ENCODE data around the gene ARHGAP42.

Gene ARHGAP42

DNA sequence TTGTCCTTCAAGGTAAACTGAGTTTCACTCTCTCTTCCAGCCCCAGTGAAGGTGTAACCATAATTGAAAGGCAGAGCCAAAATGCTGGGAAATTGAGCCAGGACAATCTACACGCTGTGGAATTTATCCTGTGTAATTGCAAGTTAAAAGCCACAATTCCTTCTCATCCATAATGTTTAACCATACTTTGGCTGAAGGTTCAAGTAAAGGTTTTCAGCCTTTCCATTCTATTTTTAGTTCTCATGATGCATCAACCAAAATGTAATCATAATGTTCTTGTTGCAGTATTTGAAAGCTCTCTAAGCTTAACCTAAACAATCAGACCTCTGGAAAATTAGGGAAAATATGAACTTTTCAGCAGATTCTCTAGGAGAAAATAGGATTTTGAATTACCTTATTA, 14.0 kb upstream of the ARHGAP42 start:
- no peaks in the 10 kb centered on the region for H3K4me1 Mint-ChIP-seq (ENCODE audit: low read depth)
- no peak overlapping the region for H3K4me3 Mint-ChIP-seq
- H3K9me3 Mint-ChIP-seq = peaks cover 5% of the 10 kb centered on the region
- H3K36me3 Mint-ChIP-seq (ENCODE audit: low read depth) = no peaks in the 10 kb centered on the region
- no peaks in the 10 kb centered on the region for H3K27me3 Mint-ChIP-seq (ENCODE audit: low read depth)
- no peak overlapping the region for H3K27ac Mint-ChIP-seq

GRCh38 chr11:100674212-100674611, 12.9 kb upstream of the ARHGAP42 start:
- H3K27me3 Mint-ChIP-seq (ENCODE audit: low read depth) = no peaks in the 10 kb centered on the region
- peaks cover 5% of the 10 kb centered on the region for H3K9me3 Mint-ChIP-seq
- H3K36me3 Mint-ChIP-seq (ENCODE audit: low read depth) = no peaks in the 10 kb centered on the region
- no peak overlapping the region for H3K27ac Mint-ChIP-seq
- H3K4me1 Mint-ChIP-seq (ENCODE audit: low read depth) = no peaks in the 10 kb centered on the region
- H3K4me3 Mint-ChIP-seq = no peak overlapping the region

DNA sequence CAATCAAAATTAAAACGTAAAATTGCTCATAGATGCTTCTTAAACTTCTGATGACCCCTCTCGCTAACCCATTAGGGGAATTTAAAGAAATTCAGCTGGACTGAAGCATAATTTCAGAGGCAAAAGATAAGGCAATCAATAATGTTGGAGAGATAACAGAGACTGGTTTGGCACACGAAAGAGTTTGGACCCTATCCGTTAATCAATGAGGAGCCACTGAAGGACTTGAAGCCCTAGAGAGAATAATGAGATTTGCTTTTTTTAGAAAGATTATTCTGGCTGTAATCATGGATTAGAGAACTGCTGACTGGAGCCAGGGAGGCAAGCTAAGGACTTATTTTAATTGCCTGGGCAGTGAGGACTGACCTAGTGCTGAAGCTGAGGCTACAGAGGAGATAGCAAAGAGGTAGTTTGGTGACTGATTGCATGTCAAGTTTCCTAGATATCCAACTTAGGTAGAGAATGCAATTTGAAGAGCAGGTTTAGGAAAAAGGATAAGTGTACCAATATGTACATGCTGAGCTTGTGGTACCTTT, 11.9 kb upstream of the ARHGAP42 start:
- H3K9me3 Mint-ChIP-seq = peaks cover 5% of the 10 kb centered on the region
- H3K4me1 Mint-ChIP-seq (ENCODE audit: low read depth) = no peaks in the 10 kb centered on the region
- H3K27ac Mint-ChIP-seq = no peak overlapping the region
- no peaks in the 10 kb centered on the region for H3K27me3 Mint-ChIP-seq (ENCODE audit: low read depth)
- H3K4me3 Mint-ChIP-seq = no peak overlapping the region
- H3K36me3 Mint-ChIP-seq (ENCODE audit: low read depth) = no peaks in the 10 kb centered on the region

DNA sequence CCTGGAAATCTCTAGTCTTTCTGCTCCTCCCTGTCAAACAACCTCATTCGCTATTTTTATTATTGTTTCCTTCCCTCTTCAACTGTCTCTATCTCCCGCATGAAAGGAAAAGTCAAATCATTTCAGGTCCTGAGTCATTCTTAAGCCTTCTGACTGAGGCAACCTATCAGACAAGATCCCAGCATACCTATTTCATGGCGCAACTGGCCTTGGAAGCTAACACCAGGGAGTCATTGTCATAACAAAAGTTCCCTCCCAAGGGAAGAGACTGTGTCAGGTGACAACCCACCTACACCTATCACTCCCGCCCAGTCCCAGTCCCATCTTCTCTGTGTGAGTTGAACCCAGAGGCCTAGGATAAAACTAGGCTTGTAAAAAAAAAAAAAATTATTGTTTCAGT, 10.2 kb upstream of the ARHGAP42 start:
- peaks cover 4% of the 10 kb centered on the region for H3K4me1 Mint-ChIP-seq (ENCODE audit: low read depth)
- no peaks in the 10 kb centered on the region for H3K36me3 Mint-ChIP-seq (ENCODE audit: low read depth)
- no peaks in the 10 kb centered on the region for H3K27me3 Mint-ChIP-seq (ENCODE audit: low read depth)
- H3K4me3 Mint-ChIP-seq = no peak overlapping the region
- H3K27ac Mint-ChIP-seq = no peak overlapping the region
- peaks cover 5% of the 10 kb centered on the region for H3K9me3 Mint-ChIP-seq

GRCh38 chr11:100677796-100678195, 9.3 kb upstream of the ARHGAP42 start:
- H3K4me1 Mint-ChIP-seq (ENCODE audit: low read depth) = peaks cover 4% of the 10 kb centered on the region

DNA sequence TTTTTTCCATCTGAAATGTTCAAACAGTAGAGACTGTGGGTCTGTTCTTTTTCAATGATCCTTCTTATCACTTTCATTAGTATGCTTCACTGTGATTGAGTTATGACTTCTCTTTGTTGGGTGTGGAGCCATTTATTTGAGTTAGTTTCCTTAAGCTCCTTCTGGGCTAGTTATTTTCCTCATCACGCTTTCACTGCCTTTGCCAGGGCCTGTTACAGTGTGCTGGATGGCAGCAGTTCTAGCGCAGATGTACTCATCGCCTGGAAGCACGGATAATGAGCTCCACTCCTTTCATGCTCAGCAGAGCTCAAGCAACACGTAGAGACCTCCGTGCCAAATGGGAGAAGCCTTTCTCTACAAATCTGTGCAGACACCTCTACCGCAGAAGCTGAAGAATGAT, 7.0 kb upstream of the ARHGAP42 start:
- H3K27ac Mint-ChIP-seq = no peak overlapping the region
- H3K4me3 Mint-ChIP-seq = no peak overlapping the region
- no peaks in the 10 kb centered on the region for H3K36me3 Mint-ChIP-seq (ENCODE audit: low read depth)
- H3K4me1 Mint-ChIP-seq (ENCODE audit: low read depth) = peaks cover 4% of the 10 kb centered on the region
- peaks cover 5% of the 10 kb centered on the region for H3K9me3 Mint-ChIP-seq
- peaks cover 3% of the 10 kb centered on the region for H3K27me3 Mint-ChIP-seq (ENCODE audit: low read depth)

More at GRCh38 chr11:100677796-100678195, 9.3 kb upstream of the ARHGAP42 start:
- Mint-ChIP-seq H3K9me3 (peaks cover 5% of the 10 kb centered on the region), H3K27ac (no peak overlapping the region), H3K36me3 (ENCODE audit: low read depth) (no peaks in the 10 kb centered on the region), H3K27me3 (ENCODE audit: low read depth) (no peaks in the 10 kb centered on the region), H3K4me3 (no peak overlapping the region)

GRCh38 chr11:100681064-100681502, 6.0 kb upstream of the ARHGAP42 start:
- H3K4me1 Mint-ChIP-seq (ENCODE audit: low read depth) = peaks cover 4% of the 10 kb centered on the region
- no peak overlapping the region for H3K27ac Mint-ChIP-seq
- H3K9me3 Mint-ChIP-seq = no peaks in the 10 kb centered on the region
- H3K27me3 Mint-ChIP-seq (ENCODE audit: low read depth) = peaks cover 10% of the 10 kb centered on the region
- H3K36me3 Mint-ChIP-seq (ENCODE audit: low read depth) = no peaks in the 10 kb centered on the region
- H3K4me3 Mint-ChIP-seq = no peak overlapping the region

GRCh38 chr11:100682247-100682969, 4.7 kb upstream of the ARHGAP42 start:
- H3K4me3 Mint-ChIP-seq = no peak overlapping the region
- H3K27ac Mint-ChIP-seq = no peak overlapping the region
- peaks cover 8% of the 10 kb centered on the region for H3K4me1 Mint-ChIP-seq (ENCODE audit: low read depth)
- H3K36me3 Mint-ChIP-seq (ENCODE audit: low read depth) = no peaks in the 10 kb centered on the region
- no peaks in the 10 kb centered on the region for H3K9me3 Mint-ChIP-seq
- H3K27me3 Mint-ChIP-seq (ENCODE audit: low read depth) = peaks cover 18% of the 10 kb centered on the region

- Mint-ChIP-seq H3K4me3 (no peak overlapping the region), H3K27ac (no peak overlapping the region), H3K4me1 (ENCODE audit: low read depth) (peaks cover 12% of the 10 kb centered on the region), H3K27me3 (ENCODE audit: low read depth) (peaks cover 25% of the 10 kb centered on the region), H3K36me3 (ENCODE audit: low read depth) (no peaks in the 10 kb centered on the region), H3K9me3 (no peaks in the 10 kb centered on the region)
These were observed 4.0 kb upstream of the ARHGAP42 start for GRCh38 chr11:100683126-100683525.

DNA sequence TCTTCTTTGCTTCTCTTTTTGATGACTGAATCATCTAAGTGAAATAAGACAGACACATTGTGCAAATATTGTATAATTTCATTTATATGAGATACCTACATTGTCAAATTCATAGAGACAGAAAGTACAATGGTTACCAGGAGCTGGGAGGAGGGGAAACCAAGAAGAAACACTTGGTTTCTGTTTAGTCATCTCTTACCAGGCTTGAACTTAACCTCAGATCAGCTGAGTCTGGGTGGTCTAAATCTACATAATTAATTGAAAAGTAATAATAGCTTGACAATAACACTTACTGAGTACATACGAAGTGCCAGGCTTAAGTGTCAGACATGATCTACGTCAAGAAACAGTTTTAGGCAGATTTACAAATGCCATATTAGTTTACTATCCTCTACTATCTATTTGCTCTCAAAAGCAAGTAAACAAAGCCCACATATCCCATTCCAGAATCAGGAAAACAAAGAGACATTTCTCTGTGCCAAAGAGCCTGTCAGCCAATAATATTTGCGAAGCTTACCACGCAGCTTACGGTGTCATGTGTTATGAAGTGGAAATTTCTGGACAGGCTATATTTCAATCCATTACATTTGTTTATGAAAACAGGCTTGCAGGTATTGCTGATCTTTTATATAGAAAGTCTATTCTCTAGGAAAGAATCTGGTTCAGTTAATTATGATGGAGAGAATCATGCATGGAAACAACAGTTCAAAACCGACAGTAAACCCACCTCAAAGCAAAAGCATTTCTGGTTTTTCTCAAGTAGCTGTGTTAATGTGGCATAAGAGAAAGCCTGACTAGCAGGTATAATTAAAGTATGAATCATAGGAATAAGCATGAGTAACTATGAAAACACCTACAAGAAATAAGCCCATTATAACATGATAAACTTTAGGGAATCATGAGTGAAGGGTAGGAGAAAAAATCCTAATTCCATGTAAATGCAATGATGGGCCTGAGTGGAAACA, 2.7 kb upstream of the ARHGAP42 start:
- Mint-ChIP-seq H3K9me3 (no peaks in the 10 kb centered on the region), H3K27me3 (ENCODE audit: low read depth) (peaks cover 31% of the 10 kb centered on the region), H3K36me3 (ENCODE audit: low read depth) (no peaks in the 10 kb centered on the region), H3K4me3 (no peak overlapping the region), H3K27ac (no peak overlapping the region), H3K4me1 (ENCODE audit: low read depth) (peaks cover 12% of the 10 kb centered on the region)

DNA sequence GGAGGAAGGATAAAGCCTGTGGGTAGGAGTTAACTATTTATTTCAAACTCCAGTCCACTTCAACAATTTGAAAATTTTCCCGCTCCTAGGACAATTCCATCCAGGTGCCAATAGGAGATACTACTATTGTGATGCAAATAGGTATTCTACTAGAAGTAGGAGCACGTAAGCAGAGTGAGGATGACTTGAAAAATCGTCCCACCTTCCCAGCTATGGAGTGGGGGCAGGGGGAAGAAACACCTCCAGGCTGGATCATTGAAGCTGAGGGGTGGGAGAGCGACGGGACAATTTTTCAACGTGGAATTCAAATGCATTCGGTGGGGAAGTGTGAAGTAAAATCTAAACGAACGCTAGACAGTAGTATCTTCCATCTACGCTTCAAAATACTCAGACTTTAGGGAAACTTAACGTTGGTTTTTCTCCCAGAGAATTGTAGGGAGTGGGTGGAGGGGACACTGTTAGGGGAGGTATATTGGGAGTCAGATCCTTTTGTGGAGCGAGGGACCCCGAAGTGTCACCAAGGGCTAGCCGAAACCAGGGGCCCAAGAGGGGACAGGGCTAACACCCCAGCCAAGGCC, 523 bp upstream of the ARHGAP42 start:
- no peaks in the 10 kb centered on the region for H3K36me3 Mint-ChIP-seq (ENCODE audit: low read depth)
- peaks cover 33% of the 10 kb centered on the region for H3K27me3 Mint-ChIP-seq (ENCODE audit: low read depth)
- peak overlapping the region; percentile 78 for H3K4me3 Mint-ChIP-seq
- no peak overlapping the region for H3K27ac Mint-ChIP-seq
- peaks cover 8% of the 10 kb centered on the region for H3K4me1 Mint-ChIP-seq (ENCODE audit: low read depth)
- H3K9me3 Mint-ChIP-seq = no peaks in the 10 kb centered on the region

DNA sequence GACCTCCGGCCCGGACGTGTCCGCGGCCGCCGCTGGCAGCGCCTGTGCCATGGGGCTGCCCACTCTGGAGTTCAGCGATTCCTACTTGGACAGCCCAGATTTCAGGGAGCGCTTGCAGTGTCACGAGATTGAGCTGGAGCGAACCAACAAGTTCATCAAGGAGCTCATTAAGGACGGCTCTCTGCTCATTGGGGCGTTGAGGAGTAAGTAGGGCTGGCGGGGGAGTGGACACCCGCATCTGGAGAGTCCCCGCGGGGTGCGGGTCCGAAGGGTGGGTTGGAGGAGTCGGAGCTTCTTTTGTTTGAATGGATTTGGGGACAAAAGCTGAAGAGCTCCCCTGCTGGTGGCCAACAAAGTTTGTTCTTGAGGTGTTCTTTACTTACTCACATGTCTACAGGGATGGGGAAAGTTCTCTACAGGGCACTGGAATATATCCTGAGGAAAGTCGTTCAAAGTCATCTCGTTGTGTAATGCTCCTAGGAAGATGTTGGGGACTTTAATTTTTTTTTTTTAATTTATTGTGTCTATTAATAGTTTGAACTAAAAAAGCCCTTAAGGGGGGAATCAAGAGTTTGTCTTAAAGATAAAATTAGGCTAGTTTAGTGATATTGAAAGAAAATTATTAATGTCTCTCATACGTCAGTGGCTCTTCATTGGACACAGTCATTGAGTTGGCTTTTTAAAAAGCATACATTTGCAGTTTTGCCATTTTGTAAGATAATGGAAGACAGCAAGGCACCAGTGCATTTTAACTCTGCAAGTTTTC, 725 bp downstream of the ARHGAP42 start:
- H3K27ac Mint-ChIP-seq = peak overlapping the region; percentile 31
- no peaks in the 10 kb centered on the region for H3K36me3 Mint-ChIP-seq (ENCODE audit: low read depth)
- H3K27me3 Mint-ChIP-seq (ENCODE audit: low read depth) = peaks cover 33% of the 10 kb centered on the region
- peaks cover 8% of the 10 kb centered on the region for H3K4me1 Mint-ChIP-seq (ENCODE audit: low read depth)
- H3K9me3 Mint-ChIP-seq = no peaks in the 10 kb centered on the region
- H3K4me3 Mint-ChIP-seq = peak overlapping the region; percentile 80

GRCh38 chr11:100689141-100689540, 2.1 kb downstream of the ARHGAP42 start:
- no peak overlapping the region for H3K4me3 Mint-ChIP-seq
- H3K27me3 Mint-ChIP-seq (ENCODE audit: low read depth) = peaks cover 33% of the 10 kb centered on the region
- no peaks in the 10 kb centered on the region for H3K36me3 Mint-ChIP-seq (ENCODE audit: low read depth)
- no peaks in the 10 kb centered on the region for H3K9me3 Mint-ChIP-seq
- peaks cover 8% of the 10 kb centered on the region for H3K4me1 Mint-ChIP-seq (ENCODE audit: low read depth)
- H3K27ac Mint-ChIP-seq = no peak overlapping the region

Measured in T-helper 1 cell treated with Interleukin-12 subunit alpha and Interleukin-12 subunit beta and Interleukin-4 antibody, amounts not matched to agents 30 μg/mL and 1 μg/mL, for 36 hours (primary cell).